IPS-18a (cell line): ENCODE results near the gene ROBO1.

Source experiments
- H3K27ac ChIP-seq: one replicate; pipeline ENCODE4 v1.5.1; 2013; ENCODE audit warnings: low read length
- H3K27me3 ChIP-seq: one replicate; pipeline ENCODE4 v1.6.1; 2013; ENCODE audit warnings: mild to moderate bottlenecking, low read length; ENCODE audit not compliant: control insufficient read depth, insufficient read depth
- H3K36me3 ChIP-seq: one replicate; pipeline ENCODE4 v1.6.1; 2013; ENCODE audit warnings: low read depth, low read length; ENCODE audit not compliant: control insufficient read depth
- H3K4me1 ChIP-seq: one replicate; pipeline ENCODE4 v1.6.1; 2013; ENCODE audit warnings: low read depth, low read length; ENCODE audit not compliant: control insufficient read depth
- H3K4me3 ChIP-seq: one replicate; pipeline ENCODE4 v1.5.1; 2013; ENCODE audit warnings: low read length
- H3K9ac ChIP-seq: one replicate; pipeline ENCODE4 v1.6.1; 2013; ENCODE audit warnings: mild to moderate bottlenecking, low read length, moderate library complexity
- H3K9me3 ChIP-seq: one replicate; pipeline ENCODE4 v1.6.1; 2013; ENCODE audit warnings: low read depth, low read length; ENCODE audit not compliant: control insufficient read depth

ROBO1 gene

GRCh38 chr3:79765911-79766310, 1.9 kb downstream of the ROBO1 start:
- Histone ChIP-seq H3K4me1 (peaks cover 12% of the 10 kb centered on the region), H3K27ac (no peak overlapping the region), H3K9me3 (no peaks in the 10 kb centered on the region), H3K9ac (no peak overlapping the region), H3K36me3 (no peaks in the 10 kb centered on the region), H3K4me3 (peak overlapping the region; percentile 56), H3K27me3 (peaks cover 45% of the 10 kb centered on the region)

- H3K27me3 ChIP-seq, result peaks cover 22% of the 10 kb centered on the region
- no peaks in the 10 kb centered on the region for H3K9me3 ChIP-seq
- no peak overlapping the region for H3K9ac ChIP-seq
- H3K4me3 ChIP-seq, result no peak overlapping the region
- H3K27ac ChIP-seq, result no peak overlapping the region
- no peaks in the 10 kb centered on the region for H3K36me3 ChIP-seq
- no peaks in the 10 kb centered on the region for H3K4me1 ChIP-seq
Observed at GRCh38 chr3:79761441-79761840, 6.4 kb downstream of the ROBO1 start.

- Histone ChIP-seq H3K9me3 (no peaks in the 10 kb centered on the region), H3K27ac (no peak overlapping the region), H3K4me1 (no peaks in the 10 kb centered on the region)
Observed at GRCh38 chr3:79751703-79752102, 16.1 kb downstream of the ROBO1 start.

GRCh38 chr3:79737530-79737929, 30.3 kb downstream of the ROBO1 start:
- Histone ChIP-seq H3K36me3 (no peaks in the 10 kb centered on the region), H3K27ac (no peak overlapping the region), H3K9me3 (no peaks in the 10 kb centered on the region), H3K4me1 (no peaks in the 10 kb centered on the region), H3K4me3 (no peak overlapping the region), H3K9ac (no peak overlapping the region), H3K27me3 (no peaks in the 10 kb centered on the region)

More at GRCh38 chr3:79751703-79752102, 16.1 kb downstream of the ROBO1 start:
- H3K9ac ChIP-seq, result no peak overlapping the region
- no peaks in the 10 kb centered on the region for H3K36me3 ChIP-seq
- H3K4me3 ChIP-seq, result no peak overlapping the region
- H3K27me3 ChIP-seq, result no peaks in the 10 kb centered on the region

- Histone ChIP-seq H3K4me1 (no peaks in the 10 kb centered on the region), H3K9ac (no peak overlapping the region), H3K9me3 (no peaks in the 10 kb centered on the region), H3K27ac (no peak overlapping the region), H3K36me3 (no peaks in the 10 kb centered on the region), H3K27me3 (no peaks in the 10 kb centered on the region), H3K4me3 (no peak overlapping the region)
Observed at GRCh38 chr3:79729096-79729495, 38.7 kb downstream of the ROBO1 start.

- H3K4me3 ChIP-seq, result no peak overlapping the region
Observed at GRCh38 chr3:79726786-79727185, 41.0 kb downstream of the ROBO1 start.

GRCh38 chr3:79724206-79724605, 43.6 kb downstream of the ROBO1 start:
- H3K9me3 ChIP-seq, result no peaks in the 10 kb centered on the region
- no peaks in the 10 kb centered on the region for H3K27me3 ChIP-seq
- no peak overlapping the region for H3K9ac ChIP-seq
- H3K4me1 ChIP-seq, result no peaks in the 10 kb centered on the region
- H3K27ac ChIP-seq, result no peak overlapping the region
- H3K36me3 ChIP-seq, result no peaks in the 10 kb centered on the region
- H3K4me3 ChIP-seq, result no peak overlapping the region

More at GRCh38 chr3:79726786-79727185, 41.0 kb downstream of the ROBO1 start:
- Histone ChIP-seq H3K27ac (no peak overlapping the region), H3K9ac (no peak overlapping the region), H3K36me3 (no peaks in the 10 kb centered on the region), H3K27me3 (no peaks in the 10 kb centered on the region), H3K9me3 (no peaks in the 10 kb centered on the region), H3K4me1 (no peaks in the 10 kb centered on the region)

- Histone ChIP-seq H3K27me3 (no peaks in the 10 kb centered on the region), H3K9me3 (no peaks in the 10 kb centered on the region), H3K4me1 (no peaks in the 10 kb centered on the region), H3K4me3 (no peak overlapping the region), H3K27ac (no peak overlapping the region), H3K9ac (no peak overlapping the region), H3K36me3 (no peaks in the 10 kb centered on the region)
Observed at GRCh38 chr3:79690072-79690471, 77.7 kb downstream of the ROBO1 start.

GRCh38 chr3:79685108-79685507, 82.7 kb downstream of the ROBO1 start:
- Histone ChIP-seq H3K9me3 (no peaks in the 10 kb centered on the region), H3K4me1 (no peaks in the 10 kb centered on the region), H3K9ac (no peak overlapping the region), H3K27ac (no peak overlapping the region), H3K27me3 (no peaks in the 10 kb centered on the region), H3K36me3 (no peaks in the 10 kb centered on the region), H3K4me3 (no peak overlapping the region)

- no peaks in the 10 kb centered on the region for H3K27me3 ChIP-seq
- H3K9ac ChIP-seq, result no peak overlapping the region
- H3K9me3 ChIP-seq, result no peaks in the 10 kb centered on the region
- H3K27ac ChIP-seq, result no peak overlapping the region
- H3K4me1 ChIP-seq, result no peaks in the 10 kb centered on the region
- no peaks in the 10 kb centered on the region for H3K36me3 ChIP-seq
- H3K4me3 ChIP-seq, result no peak overlapping the region
Observed at GRCh38 chr3:79684041-79684440, 83.8 kb downstream of the ROBO1 start.

GRCh38 chr3:79672731-79673130, 95.1 kb downstream of the ROBO1 start:
- no peaks in the 10 kb centered on the region for H3K27me3 ChIP-seq
- H3K4me1 ChIP-seq, result peaks cover 7% of the 10 kb centered on the region
- H3K27ac ChIP-seq, result no peak overlapping the region
- H3K9me3 ChIP-seq, result no peaks in the 10 kb centered on the region
- H3K4me3 ChIP-seq, result no peak overlapping the region
- no peak overlapping the region for H3K9ac ChIP-seq
- H3K36me3 ChIP-seq, result no peaks in the 10 kb centered on the region

- H3K27me3 ChIP-seq, result no peaks in the 10 kb centered on the region
- H3K27ac ChIP-seq, result no peak overlapping the region
- H3K4me3 ChIP-seq, result no peak overlapping the region
- H3K4me1 ChIP-seq, result peaks cover 7% of the 10 kb centered on the region
- H3K36me3 ChIP-seq, result no peaks in the 10 kb centered on the region
- H3K9ac ChIP-seq, result no peak overlapping the region
- H3K9me3 ChIP-seq, result no peaks in the 10 kb centered on the region
Observed at GRCh38 chr3:79672075-79672474, 95.7 kb downstream of the ROBO1 start.
